Lung (tissue), 12 donors: Measurements from ENCODE around the gene ADAMTS13. TPM values are rescaled to one million over a fixed set of nuclear protein-coding genes. Genes with fewer than 3 reads are reported as not detected.
"Not testable (repeated sequence)": the region's sequence is repeated elsewhere in the genome, so short reads cannot be mapped to it uniquely, and the experiment has no call there.

Experiments used
- ATAC-seq: fragments of 200-7000 bp; cut with Tn5 transposase; one replicate; pipeline ENCODE4 v1.9.1; 2020; ENCODE audit warnings: moderate number of reproducible peaks; ENCODE audit not compliant: insufficient read depth, low FRiP score
- DNase-seq, 3 donors: peaks; one replicate each; pipeline ENCODE4 v3.0.0-alpha.2; 2013 to 2017
- H3K27ac ChIP-seq, 2 donors: one replicate each; pipeline ENCODE4 v1.5.1; 2013; ENCODE audit warnings: mild to moderate bottlenecking in 2 of 2, moderate library complexity in 2 of 2, control low read depth in 1 of 2, inconsistent platforms in 1 of 2, low read depth in 1 of 2, low read length in 1 of 2
- H3K27me3 ChIP-seq, 3 donors: one replicate each; pipeline ENCODE4 v1.5.1; 2013; ENCODE audit warnings: low read length in 2 of 3; ENCODE audit not compliant: control insufficient read depth in 3 of 3, insufficient read depth in 3 of 3
- H3K36me3 ChIP-seq, 4 donors: one replicate each; pipeline ENCODE4 v1.5.1; 2013; ENCODE audit warnings: low read length in 4 of 4, mild to moderate bottlenecking in 1 of 4, moderate library complexity in 1 of 4; ENCODE audit not compliant: control insufficient read depth in 4 of 4, insufficient read depth in 4 of 4
- H3K4me1 ChIP-seq, 5 donors: one replicate each; pipeline ENCODE4 v1.5.1; 2013; ENCODE audit warnings: low read length in 5 of 5, mild to moderate bottlenecking in 2 of 5, moderate library complexity in 1 of 5; ENCODE audit not compliant: control insufficient read depth in 5 of 5, insufficient read depth in 5 of 5
- H3K4me3 ChIP-seq: one replicate; pipeline ENCODE4 v1.5.1; 2013; ENCODE audit warnings: mild to moderate bottlenecking, control low read depth, moderate library complexity
- H3K9ac ChIP-seq, 2 donors: one replicate each; pipeline ENCODE4 v1.5.1; 2013; ENCODE audit warnings: low read length in 2 of 2, control low read depth in 1 of 2; ENCODE audit not compliant: insufficient read depth in 1 of 2
- H3K9me3 ChIP-seq, 4 donors: one replicate each; pipeline ENCODE4 v1.5.1; 2013; ENCODE audit warnings: low read length in 3 of 4, mild to moderate bottlenecking in 1 of 4, moderate library complexity in 1 of 4; ENCODE audit not compliant: control insufficient read depth in 4 of 4, insufficient read depth in 3 of 4
- WGBS, 2 donors: extraction: QIAGEN DNeasy Blood & Tissue Kit; methylation state at CpG; one replicate each; pipeline ENCODE4 v1.1.7; 2013; 5-methylcytosine and 5-hydroxymethylcytosine counted together
- polyA plus RNA-seq, 2 donors: library from polyadenylated mRNA; stranded (reverse); fragments of 200-250 nt; gene quantifications; one replicate each; pipeline ENCODE4 v1.2.1, GENCODE V29; 2013
- total RNA-seq, 2 donors: library from RNA; depleted of rRNA in 1 of 2; stranded (reverse); fragments of >200 nt in 1 of 2; gene quantifications; one replicate each; pipeline ENCODE4 v1.2.1, GENCODE V29; 2014 to 2021
- TF ChIP-seq, protein P1 (sequence below): IDR thresholded peaks from 2 replicates; pipeline ENCODE4 v1.5.1; 2012; ENCODE audit warnings: mild to moderate bottlenecking; ENCODE audit errors: control extremely low read depth, extremely low read depth
- donor health status: control.
- donor health status: control.
- donor health status: Bipolar disorder and iron deficiency.
- donor health status: healthy.
- donor health status: DM: yes; HTN: yes; CAD: no.

ADAMTS13 gene
- total and polyA plus RNA-seq, 4 donors = 1.0 to 4.1 (median 2.9) TPM

DNA sequence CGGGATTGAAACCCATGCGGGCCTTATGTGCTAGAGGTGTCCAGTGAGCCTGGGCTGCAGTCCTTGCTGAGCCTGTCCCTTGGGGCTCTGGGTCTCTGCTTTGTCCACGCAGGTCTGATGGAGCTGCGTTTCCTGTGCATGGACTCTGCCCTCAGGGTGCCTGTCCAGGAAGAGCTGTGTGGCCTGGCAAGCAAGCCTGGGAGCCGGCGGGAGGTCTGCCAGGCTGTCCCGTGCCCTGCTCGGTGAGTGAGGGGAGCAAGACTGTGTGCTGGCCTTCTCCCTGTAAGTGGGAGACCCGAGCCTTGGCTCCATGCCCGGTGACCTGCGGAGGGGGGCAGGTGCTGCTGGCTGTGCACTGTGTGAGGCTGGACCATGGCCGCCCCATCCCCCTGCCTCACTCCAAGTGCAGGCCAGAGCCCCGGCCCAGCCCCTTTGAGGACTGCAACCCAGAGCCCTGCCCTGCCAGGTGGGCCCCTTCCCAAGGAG is 26.4 kb downstream of the ADAMTS13 start:
- Histone ChIP-seq H3K27me3 (no peaks in the 10 kb centered on the region), H3K4me3 (no peak overlapping the region), H3K4me1 (peaks cover 0 to 2% (median 0%) of the 10 kb centered on the region in 5 donors), H3K9ac (no peak overlapping the region), H3K36me3 (no peaks in the 10 kb centered on the region), H3K27ac (no peak overlapping the region), H3K9me3 (no peaks in the 10 kb centered on the region)
- TF ChIP-seq, protein P1, sequence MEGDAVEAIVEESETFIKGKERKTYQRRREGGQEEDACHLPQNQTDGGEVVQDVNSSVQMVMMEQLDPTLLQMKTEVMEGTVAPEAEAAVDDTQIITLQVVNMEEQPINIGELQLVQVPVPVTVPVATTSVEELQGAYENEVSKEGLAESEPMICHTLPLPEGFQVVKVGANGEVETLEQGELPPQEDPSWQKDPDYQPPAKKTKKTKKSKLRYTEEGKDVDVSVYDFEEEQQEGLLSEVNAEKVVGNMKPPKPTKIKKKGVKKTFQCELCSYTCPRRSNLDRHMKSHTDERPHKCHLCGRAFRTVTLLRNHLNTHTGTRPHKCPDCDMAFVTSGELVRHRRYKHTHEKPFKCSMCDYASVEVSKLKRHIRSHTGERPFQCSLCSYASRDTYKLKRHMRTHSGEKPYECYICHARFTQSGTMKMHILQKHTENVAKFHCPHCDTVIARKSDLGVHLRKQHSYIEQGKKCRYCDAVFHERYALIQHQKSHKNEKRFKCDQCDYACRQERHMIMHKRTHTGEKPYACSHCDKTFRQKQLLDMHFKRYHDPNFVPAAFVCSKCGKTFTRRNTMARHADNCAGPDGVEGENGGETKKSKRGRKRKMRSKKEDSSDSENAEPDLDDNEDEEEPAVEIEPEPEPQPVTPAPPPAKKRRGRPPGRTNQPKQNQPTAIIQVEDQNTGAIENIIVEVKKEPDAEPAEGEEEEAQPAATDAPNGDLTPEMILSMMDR = no peak
- WGBS, 2 donors = 79 to 88% methylated on average over 13 of the region's 13 CpGs
- no peak for ATAC-seq
- no peak for DNase-seq

DNA sequence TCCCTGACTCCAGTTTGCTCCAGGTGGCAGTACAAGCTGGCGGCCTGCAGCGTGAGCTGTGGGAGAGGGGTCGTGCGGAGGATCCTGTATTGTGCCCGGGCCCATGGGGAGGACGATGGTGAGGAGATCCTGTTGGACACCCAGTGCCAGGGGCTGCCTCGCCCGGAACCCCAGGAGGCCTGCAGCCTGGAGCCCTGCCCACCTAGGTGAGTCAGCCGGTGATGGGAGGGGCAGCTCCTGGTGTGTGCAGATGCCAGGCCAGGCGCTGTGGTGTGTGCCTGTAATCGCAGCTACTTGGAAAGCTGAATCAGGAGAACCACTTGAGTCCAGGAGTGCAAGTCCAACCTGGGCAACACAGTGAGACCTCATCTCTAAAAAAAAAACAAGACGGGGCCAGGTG is 27.6 kb downstream of the ADAMTS13 start:
- Histone ChIP-seq H3K36me3 (no peaks in the 10 kb centered on the region), H3K9me3 (no peaks in the 10 kb centered on the region), H3K27ac (no peak overlapping the region), H3K4me1 (peaks cover 0 to 11% (median 0%) of the 10 kb centered on the region in 5 donors), H3K9ac (no peak overlapping the region), H3K4me3 (no peak overlapping the region), H3K27me3 (no peaks in the 10 kb centered on the region)
- TF ChIP-seq, protein P1 = no peak
- 80 to 93% methylated on average over 12 of the region's 12 CpGs for WGBS, 2 donors
- DNase-seq = no peak
- no peak for ATAC-seq

GRCh38 chr9:133451865-133452264 is 29.7 kb downstream of the ADAMTS13 start:
- not testable (repeated sequence) for H3K9ac ChIP-seq, DNase-seq, H3K27me3 ChIP-seq, H3K27ac ChIP-seq, H3K4me3 ChIP-seq, H3K36me3 ChIP-seq, H3K9me3 ChIP-seq, ATAC-seq
- WGBS, 2 donors = 93 to 97% methylated on average over 5 of the region's 5 CpGs
- H3K4me1 ChIP-seq = peaks cover 0 to 11% (median 0%) of the 10 kb centered on the region in 5 donors

GRCh38 chr9:133452562-133452961 is 30.4 kb downstream of the ADAMTS13 start:
- Histone ChIP-seq H3K27ac (no peak overlapping the region), H3K4me1 (peaks cover 0 to 11% (median 0%) of the 10 kb centered on the region in 5 donors), H3K27me3 (no peaks in the 10 kb centered on the region), H3K9me3 (no peaks in the 10 kb centered on the region), H3K9ac (peak overlapping the region in 1 of 2 donors; percentile 11), H3K36me3 (no peaks in the 10 kb centered on the region), H3K4me3 (no peak overlapping the region)
- no peak for DNase-seq
- TF ChIP-seq, protein P1 = no peak
- 90 to 93% methylated on average over 7 of the region's 7 CpGs for WGBS, 2 donors
- no peak for ATAC-seq
